HuH-7.5 (cell line): ENCODE results near the gene ASGR2.

Experiments
- DNase-seq: peaks from one replicate; pipeline ENCODE4 v3.0.0; 2011; ENCODE audit warnings: low spot score

ASGR2 gene

GRCh38 chr17:7060165-7060891 is 54.3 kb downstream of the ASGR2 start:
- no peak for DNase-seq

DNA sequence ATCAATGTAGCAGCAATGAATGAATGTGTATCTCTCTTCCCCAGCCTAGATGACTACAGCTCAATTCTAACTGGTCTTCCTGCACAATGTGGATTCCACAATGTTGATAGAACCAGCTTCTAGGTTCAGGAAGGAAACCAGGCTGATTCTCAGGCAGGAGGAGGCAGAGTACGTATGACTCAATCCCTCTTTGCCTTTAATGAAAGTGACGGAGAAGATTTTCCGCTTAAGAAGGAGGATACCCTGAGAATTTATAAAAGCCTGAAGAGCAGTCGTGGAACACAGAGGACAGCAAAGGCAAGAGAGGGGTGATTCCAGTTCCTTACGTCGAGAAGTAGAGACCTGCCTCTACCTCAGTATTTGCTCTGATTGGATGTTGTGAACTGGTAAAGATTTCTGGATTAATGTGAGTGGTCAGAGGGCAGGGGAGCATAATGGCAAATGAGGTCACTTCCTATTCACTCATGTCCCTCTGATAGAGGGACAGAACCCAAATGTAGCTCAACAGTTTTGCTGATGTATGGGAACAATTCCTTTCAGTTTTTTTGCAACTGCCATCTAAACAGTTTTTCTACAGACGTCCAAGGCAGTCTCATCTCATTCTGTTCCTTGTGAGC is 55.7 kb downstream of the ASGR2 start:
- no peak for DNase-seq

- no peak for DNase-seq
Observed at GRCh38 chr17:7056386-7056785, 58.2 kb downstream of the ASGR2 start.
